ENCODE measurements around the gene IDE.
"Not testable (repeated sequence)": the region's sequence is repeated elsewhere in the genome, so short reads cannot be mapped to it uniquely, and the experiment has no call there.

The IDE gene

DNA sequence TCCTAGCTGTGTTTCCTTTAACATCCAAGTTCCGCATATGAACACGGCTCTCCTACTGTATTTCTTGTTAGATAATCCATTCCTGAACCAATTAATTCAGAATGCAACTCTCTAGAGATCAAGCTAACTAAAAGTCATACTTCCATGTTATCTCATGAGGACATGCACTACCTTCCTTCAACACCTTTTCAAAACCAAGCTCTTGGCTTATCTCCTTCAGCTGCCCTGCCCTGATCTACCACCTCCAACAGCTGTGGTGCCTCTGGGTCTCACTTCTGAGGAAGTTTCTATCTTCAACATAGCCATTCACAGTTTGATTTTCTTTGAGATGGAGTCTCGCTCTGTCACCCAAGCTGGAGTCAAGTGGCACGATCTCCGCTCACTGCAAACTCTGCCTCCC, 109.5 kb downstream of the IDE start:
- no peak for DNase-seq (ENCODE audit: low read depth)
- in situ Hi-C loops (cut with HindIII; ENCODE audit: low sequenced_read_pairs), result no loop called here
- TF ChIP-seq, protein P1, sequence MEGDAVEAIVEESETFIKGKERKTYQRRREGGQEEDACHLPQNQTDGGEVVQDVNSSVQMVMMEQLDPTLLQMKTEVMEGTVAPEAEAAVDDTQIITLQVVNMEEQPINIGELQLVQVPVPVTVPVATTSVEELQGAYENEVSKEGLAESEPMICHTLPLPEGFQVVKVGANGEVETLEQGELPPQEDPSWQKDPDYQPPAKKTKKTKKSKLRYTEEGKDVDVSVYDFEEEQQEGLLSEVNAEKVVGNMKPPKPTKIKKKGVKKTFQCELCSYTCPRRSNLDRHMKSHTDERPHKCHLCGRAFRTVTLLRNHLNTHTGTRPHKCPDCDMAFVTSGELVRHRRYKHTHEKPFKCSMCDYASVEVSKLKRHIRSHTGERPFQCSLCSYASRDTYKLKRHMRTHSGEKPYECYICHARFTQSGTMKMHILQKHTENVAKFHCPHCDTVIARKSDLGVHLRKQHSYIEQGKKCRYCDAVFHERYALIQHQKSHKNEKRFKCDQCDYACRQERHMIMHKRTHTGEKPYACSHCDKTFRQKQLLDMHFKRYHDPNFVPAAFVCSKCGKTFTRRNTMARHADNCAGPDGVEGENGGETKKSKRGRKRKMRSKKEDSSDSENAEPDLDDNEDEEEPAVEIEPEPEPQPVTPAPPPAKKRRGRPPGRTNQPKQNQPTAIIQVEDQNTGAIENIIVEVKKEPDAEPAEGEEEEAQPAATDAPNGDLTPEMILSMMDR (IDR thresholded peaks at IDR 0.05; ENCODE audit: low read depth, low read length, missing control alignments), result no peak
- H3K4me3 ChIP-seq (ENCODE audit: low read depth, low read length), result no peak overlapping the region

DNA sequence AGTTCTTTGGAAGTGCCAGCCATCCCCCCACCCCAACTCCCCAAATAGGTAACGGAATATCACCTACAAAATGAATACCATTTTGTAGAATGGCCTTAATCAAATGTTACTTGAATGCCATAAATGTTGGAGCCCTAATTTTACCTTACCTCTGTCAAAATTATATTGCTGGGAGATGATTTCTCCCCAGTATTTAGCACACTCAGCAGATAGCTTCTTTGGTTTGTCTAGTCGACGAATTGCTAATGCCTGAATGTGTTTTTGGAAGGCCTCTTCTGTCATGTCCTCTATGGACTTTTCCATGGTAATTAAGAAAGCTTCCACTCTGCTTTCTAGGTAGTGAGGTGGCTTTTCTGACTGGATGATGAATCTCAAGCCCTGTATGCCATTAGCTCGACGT, 110.3 kb downstream of the IDE start:
- DNase-seq (ENCODE audit: low read depth), result no peak
- in situ Hi-C loops (cut with HindIII; ENCODE audit: low sequenced_read_pairs), result no loop called here
- H3K4me3 ChIP-seq (ENCODE audit: low read depth, low read length), result no peak overlapping the region
- TF ChIP-seq, protein P1 (IDR thresholded peaks at IDR 0.05; ENCODE audit: low read depth, low read length, missing control alignments), result no peak

GRCh38 chr10:92454955-92455354, 118.9 kb downstream of the IDE start:
- in situ Hi-C loops (cut with HindIII; ENCODE audit: low sequenced_read_pairs); H3K4me3 ChIP-seq (ENCODE audit: low read depth, low read length); DNase-seq (ENCODE audit: low read depth): not testable (repeated sequence)

GRCh38 chr10:92452313-92452712, 121.6 kb downstream of the IDE start:
- no peak for DNase-seq (ENCODE audit: low read depth)
- in situ Hi-C loops (cut with HindIII; ENCODE audit: low sequenced_read_pairs), result no loop called here
- H3K4me3 ChIP-seq (ENCODE audit: low read depth, low read length), result no peak overlapping the region
- TF ChIP-seq, protein P1 (IDR thresholded peaks at IDR 0.05; ENCODE audit: low read depth, low read length, missing control alignments), result no peak

- in situ Hi-C loops (cut with HindIII; ENCODE audit: low sequenced_read_pairs), result no loop called here
- H3K4me3 ChIP-seq (ENCODE audit: low read depth, low read length), result no peak overlapping the region
- DNase-seq (ENCODE audit: low read depth), result no peak
- TF ChIP-seq, protein P1 (IDR thresholded peaks at IDR 0.05; ENCODE audit: low read depth, low read length, missing control alignments), result no peak
Measured at GRCh38 chr10:92451431-92451830, 122.5 kb downstream of the IDE start.

GRCh38 chr10:92450896-92451295, 123.0 kb downstream of the IDE start:
- DNase-seq (ENCODE audit: low read depth), result no peak
- TF ChIP-seq, protein P1 (IDR thresholded peaks at IDR 0.05; ENCODE audit: low read depth, low read length, missing control alignments), result no peak
- in situ Hi-C loops (cut with HindIII; ENCODE audit: low sequenced_read_pairs), result no loop called here
- H3K4me3 ChIP-seq (ENCODE audit: low read depth, low read length), result no peak overlapping the region

GRCh38 chr10:92440578-92440977, 133.3 kb downstream of the IDE start:
- H3K4me3 ChIP-seq (ENCODE audit: low read depth, low read length), result no peak overlapping the region
- in situ Hi-C loops (cut with HindIII; ENCODE audit: low sequenced_read_pairs), result loop anchor here (10.0 kb wide), 1 partner anchor 256 kb away; no protein-coding TSS in a partner anchor
- no peak for DNase-seq (ENCODE audit: low read depth)
- TF ChIP-seq, protein P1 (IDR thresholded peaks at IDR 0.05; ENCODE audit: low read depth, low read length, missing control alignments), result no peak

All from astrocyte of the cerebellum (primary cell).